ENCODE measurements around the gene EPS8L2. TPM values are rescaled to one million over a fixed set of nuclear protein-coding genes. Genes with fewer than 3 reads are reported as not detected.

EPS8L2 gene
- total RNA-seq, 1 experiment from 2014 or later: 92.8 TPM

DNA sequence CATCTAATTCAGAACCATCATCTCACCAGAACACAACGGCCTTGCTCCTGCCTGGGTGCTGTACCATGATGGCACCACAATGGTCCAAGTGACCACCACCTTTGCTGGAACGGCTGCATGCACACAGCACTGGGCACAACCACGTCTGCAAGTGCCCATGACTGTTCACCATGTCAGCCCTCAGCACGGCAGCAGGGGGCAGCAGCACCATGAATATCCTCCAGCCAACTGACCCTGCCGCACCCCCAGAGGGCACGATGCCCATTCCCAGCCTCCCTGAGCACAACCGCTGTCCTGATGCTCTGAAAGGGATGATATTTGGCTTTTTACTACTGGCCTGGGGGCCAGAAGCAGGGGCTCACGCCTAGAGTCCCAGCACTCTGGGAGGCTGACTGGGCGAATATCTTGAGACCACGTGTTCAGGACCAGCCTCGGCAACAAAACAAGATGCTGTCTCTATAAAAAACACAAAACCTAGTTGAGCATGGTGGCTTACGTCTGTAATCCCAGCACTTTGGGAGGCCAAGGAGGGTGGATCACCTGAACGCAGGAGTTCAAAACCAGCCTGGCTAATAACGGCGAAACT is 43.2 kb upstream of the EPS8L2 start:
- no peak overlapping the region for H2BK120ac ChIP-seq (ENCODE audit: low read depth, low read length, poor library complexity, severe bottlenecking)
- H2BK12ac ChIP-seq (ENCODE audit: insufficient read length, low read depth, low read length): no peak overlapping the region
- H4K20me1 ChIP-seq (ENCODE audit: control insufficient read depth, insufficient read depth, insufficient read length): no peaks in the 10 kb centered on the region
- H3K79me1 ChIP-seq (ENCODE audit: insufficient read depth, low read depth, low read length, poor library complexity, severe bottlenecking): no peaks in the 10 kb centered on the region
- no CpG with 5 or more reads among the region's 15 CpGs for WGBS (ENCODE audit: extremely low coverage, insufficient read length, low lambda C conversion rate)
- Mint-ChIP-seq H3K9me3 (no peaks in the 10 kb centered on the region), H3K4me3 (no peak overlapping the region), H3K36me3 (ENCODE audit: insufficient read depth in 1 of 3, low read depth in 3 of 3) (peaks cover 17 to 57% (median 39%) of the 10 kb centered on the region in 3 experiments; a peak in 6 of 7 replicates), H3K27me3 (ENCODE audit: low read depth) (no peaks in the 10 kb centered on the region), H3K4me1 (0 out of 4 replicates have a peak, but pooled peaks cover 0 to 3% of the 10 kb centered on the region in 2 experiments), H3K27ac (peak overlapping the region in 1 of 3 experiments; percentile 74; a peak in 1 of 7 replicates)
- no peak overlapping the region for H2BK5ac ChIP-seq (ENCODE audit: insufficient read length, low read length)
- no peak overlapping the region for H3K23ac ChIP-seq (ENCODE audit: insufficient read length, low read depth, low read length)
- no peak overlapping the region for H3K9ac ChIP-seq (ENCODE audit: extremely low read depth, insufficient read length, low read length)
- H3K9me3 ChIP-seq (ENCODE audit: control insufficient read depth, low read depth, low read length): no peaks in the 10 kb centered on the region
- no peak overlapping the region for H4K91ac ChIP-seq (ENCODE audit: insufficient read length, low read depth, low read length)
- H3K27me3 ChIP-seq (ENCODE audit: insufficient read depth, low read length): no peaks in the 10 kb centered on the region
- no peak overlapping the region for H2BK15ac ChIP-seq (ENCODE audit: low read depth, low read length)
- H2AFZ ChIP-seq (ENCODE audit: low read length): no peak overlapping the region
- no peak overlapping the region for H3K14ac ChIP-seq (ENCODE audit: insufficient read depth, low read length)
- H3K23me2 ChIP-seq (ENCODE audit: insufficient read length, low read depth, low read length, poor library complexity, severe bottlenecking): no peaks in the 10 kb centered on the region
- H4K8ac ChIP-seq (replicated peaks; ENCODE audit: insufficient read length, low read depth, low read length): no peak overlapping the region
- no peak overlapping the region for H3K4ac ChIP-seq (ENCODE audit: low read depth, low read length)
- no peak overlapping the region for H3T11ph ChIP-seq (ENCODE audit: low read length)
- TF ChIP-seq, protein P1, sequence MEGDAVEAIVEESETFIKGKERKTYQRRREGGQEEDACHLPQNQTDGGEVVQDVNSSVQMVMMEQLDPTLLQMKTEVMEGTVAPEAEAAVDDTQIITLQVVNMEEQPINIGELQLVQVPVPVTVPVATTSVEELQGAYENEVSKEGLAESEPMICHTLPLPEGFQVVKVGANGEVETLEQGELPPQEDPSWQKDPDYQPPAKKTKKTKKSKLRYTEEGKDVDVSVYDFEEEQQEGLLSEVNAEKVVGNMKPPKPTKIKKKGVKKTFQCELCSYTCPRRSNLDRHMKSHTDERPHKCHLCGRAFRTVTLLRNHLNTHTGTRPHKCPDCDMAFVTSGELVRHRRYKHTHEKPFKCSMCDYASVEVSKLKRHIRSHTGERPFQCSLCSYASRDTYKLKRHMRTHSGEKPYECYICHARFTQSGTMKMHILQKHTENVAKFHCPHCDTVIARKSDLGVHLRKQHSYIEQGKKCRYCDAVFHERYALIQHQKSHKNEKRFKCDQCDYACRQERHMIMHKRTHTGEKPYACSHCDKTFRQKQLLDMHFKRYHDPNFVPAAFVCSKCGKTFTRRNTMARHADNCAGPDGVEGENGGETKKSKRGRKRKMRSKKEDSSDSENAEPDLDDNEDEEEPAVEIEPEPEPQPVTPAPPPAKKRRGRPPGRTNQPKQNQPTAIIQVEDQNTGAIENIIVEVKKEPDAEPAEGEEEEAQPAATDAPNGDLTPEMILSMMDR (conservative IDR thresholded peaks at IDR 0.05): peak; percentile 80
- H4K5ac ChIP-seq (ENCODE audit: insufficient read length, low read depth, low read length): no peak overlapping the region
- no peaks in the 10 kb centered on the region for H3K4me1 ChIP-seq (ENCODE audit: insufficient read depth, low read length)
- peak; percentile 76 for DNase-seq
- H3K56ac ChIP-seq (ENCODE audit: insufficient read length, low read depth, low read length): no peak overlapping the region
- H3K79me2 ChIP-seq (ENCODE audit: insufficient read depth, low read length): no peaks in the 10 kb centered on the region
- no peak overlapping the region for H2BK20ac ChIP-seq (ENCODE audit: low read depth, low read length, poor library complexity, severe bottlenecking)
- H3K27ac ChIP-seq (ENCODE audit: insufficient read length, low read depth, low read length): no peak overlapping the region
- no peak overlapping the region for H2AK5ac ChIP-seq (ENCODE audit: insufficient read length, low read length)
- no peak overlapping the region for H3K4me2 ChIP-seq (ENCODE audit: insufficient read depth, insufficient read length, low read length)
- H3K18ac ChIP-seq (ENCODE audit: insufficient read length, low read depth, low read length): no peak overlapping the region
